ENCODE data around the gene KDF1. TPM values are rescaled to one million over a fixed set of nuclear protein-coding genes. Genes with fewer than 3 reads are reported as not detected.

The KDF1 gene
- total RNA-seq, 4 donors from 2014 or later = 21.9 to 51.1 (median 41.5) TPM

DNA sequence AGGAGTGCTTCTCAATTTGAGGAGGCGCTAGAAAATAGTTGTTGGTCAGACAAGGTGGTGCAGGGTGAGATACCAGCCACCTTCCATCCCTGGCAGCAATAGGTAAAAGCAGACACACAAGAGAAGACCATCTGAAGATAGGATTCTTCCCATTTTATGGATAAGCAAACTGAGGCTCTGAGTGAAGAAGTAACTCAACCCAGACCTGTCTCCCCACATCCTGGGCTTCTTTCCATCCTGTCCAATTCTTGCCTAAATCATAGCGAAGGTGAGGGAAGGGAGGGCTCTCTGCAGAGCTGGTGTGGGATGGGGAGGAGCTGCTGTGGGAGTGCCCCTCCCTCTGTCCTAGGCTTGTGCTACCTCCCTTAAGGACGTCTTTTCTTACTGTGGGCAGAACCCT is 11.3 kb upstream of the KDF1 start:
- no peak for DNase-seq (ENCODE audit: low spot score in 2 of 2)
- Histone ChIP-seq H3K4me1 (peaks cover 9% of the 10 kb centered on the region), H3K27me3 (peaks cover 4% of the 10 kb centered on the region), H3K9me3 (no peaks in the 10 kb centered on the region), H3K4me3 (no peak overlapping the region), H3K36me3 (no peaks in the 10 kb centered on the region), H3K27ac (no peak overlapping the region)
- TF ChIP-seq POLR2A (IDR thresholded peaks at IDR 0.05) (no peak), POLR2AphosphoS5 (IDR thresholded peaks at IDR 0.05) (no peak)
- 55% methylated on average over 3 of the region's 3 CpGs for WGBS

DNA sequence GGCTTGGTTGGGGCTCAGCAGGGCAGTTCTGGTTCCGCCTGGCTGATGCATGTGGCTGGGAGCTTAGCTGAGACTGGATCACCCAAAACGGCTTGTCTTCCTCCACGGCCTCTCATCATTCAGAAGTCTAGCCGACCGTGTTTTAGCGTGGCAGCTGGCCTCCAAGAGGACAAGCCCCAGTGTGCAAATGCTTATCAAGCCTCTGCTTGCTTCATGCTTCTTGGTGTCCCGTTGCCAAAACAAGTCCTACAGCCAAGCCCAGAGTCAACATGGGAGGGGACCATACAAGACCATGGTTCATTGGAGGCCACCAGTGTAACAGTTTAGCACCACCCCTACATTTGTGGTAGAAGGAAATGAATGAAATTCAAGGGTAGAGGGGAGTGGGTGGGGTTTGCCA is 10.5 kb upstream of the KDF1 start:
- WGBS = 46% methylated on average over 5 of the region's 7 CpGs
- no peaks in the 10 kb centered on the region for H3K36me3 ChIP-seq
- H3K27ac ChIP-seq = no peak overlapping the region
- H3K4me1 ChIP-seq = peaks cover 9% of the 10 kb centered on the region
- H3K9me3 ChIP-seq = no peaks in the 10 kb centered on the region
- TF ChIP-seq POLR2A (IDR thresholded peaks at IDR 0.05) (no peak), EP300 (IDR thresholded peaks at IDR 0.05) (no peak), POLR2AphosphoS5 (IDR thresholded peaks at IDR 0.05) (no peak)
- TF ChIP-seq, protein P1, sequence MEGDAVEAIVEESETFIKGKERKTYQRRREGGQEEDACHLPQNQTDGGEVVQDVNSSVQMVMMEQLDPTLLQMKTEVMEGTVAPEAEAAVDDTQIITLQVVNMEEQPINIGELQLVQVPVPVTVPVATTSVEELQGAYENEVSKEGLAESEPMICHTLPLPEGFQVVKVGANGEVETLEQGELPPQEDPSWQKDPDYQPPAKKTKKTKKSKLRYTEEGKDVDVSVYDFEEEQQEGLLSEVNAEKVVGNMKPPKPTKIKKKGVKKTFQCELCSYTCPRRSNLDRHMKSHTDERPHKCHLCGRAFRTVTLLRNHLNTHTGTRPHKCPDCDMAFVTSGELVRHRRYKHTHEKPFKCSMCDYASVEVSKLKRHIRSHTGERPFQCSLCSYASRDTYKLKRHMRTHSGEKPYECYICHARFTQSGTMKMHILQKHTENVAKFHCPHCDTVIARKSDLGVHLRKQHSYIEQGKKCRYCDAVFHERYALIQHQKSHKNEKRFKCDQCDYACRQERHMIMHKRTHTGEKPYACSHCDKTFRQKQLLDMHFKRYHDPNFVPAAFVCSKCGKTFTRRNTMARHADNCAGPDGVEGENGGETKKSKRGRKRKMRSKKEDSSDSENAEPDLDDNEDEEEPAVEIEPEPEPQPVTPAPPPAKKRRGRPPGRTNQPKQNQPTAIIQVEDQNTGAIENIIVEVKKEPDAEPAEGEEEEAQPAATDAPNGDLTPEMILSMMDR (IDR thresholded peaks at IDR 0.05) = no peak
- no peak overlapping the region for H3K4me3 ChIP-seq
- no peak for DNase-seq (ENCODE audit: low spot score in 2 of 2)
- H3K27me3 ChIP-seq = peaks cover 7% of the 10 kb centered on the region

DNA sequence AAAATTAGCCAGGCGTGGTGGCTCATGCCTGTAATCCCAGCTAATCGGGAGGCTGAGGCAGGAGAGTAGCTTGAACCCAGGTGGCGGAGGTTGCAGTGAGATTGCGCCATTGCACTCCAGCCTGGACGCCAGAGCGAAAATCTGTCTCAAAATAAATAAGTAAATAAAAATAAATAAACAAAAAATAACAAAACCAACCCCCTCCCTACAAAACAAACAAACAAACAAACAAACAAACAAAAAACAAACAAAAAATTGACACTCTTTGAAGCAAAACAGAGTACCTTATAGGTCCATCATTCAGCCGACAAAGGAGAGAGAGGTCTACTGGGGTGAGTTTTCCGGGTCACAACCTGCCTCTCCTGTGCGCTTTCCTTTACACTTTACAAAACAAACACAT is 5.4 kb upstream of the KDF1 start:
- 93% methylated on average over 9 of the region's 9 CpGs for WGBS
- Histone ChIP-seq H3K4me1 (peaks cover 15% of the 10 kb centered on the region), H3K27me3 (peaks cover 14% of the 10 kb centered on the region), H3K9me3 (no peaks in the 10 kb centered on the region), H3K27ac (no peak overlapping the region), H3K4me3 (no peak overlapping the region), H3K36me3 (no peaks in the 10 kb centered on the region)
- TF ChIP-seq, protein P1 (IDR thresholded peaks at IDR 0.05) = no peak
- TF ChIP-seq POLR2AphosphoS5 (IDR thresholded peaks at IDR 0.05) = no peak
- TF ChIP-seq EP300 (IDR thresholded peaks at IDR 0.05) = no peak
- no peak for TF ChIP-seq POLR2A (IDR thresholded peaks at IDR 0.05)
- DNase-seq (ENCODE audit: low spot score in 2 of 2) = no peak

DNA sequence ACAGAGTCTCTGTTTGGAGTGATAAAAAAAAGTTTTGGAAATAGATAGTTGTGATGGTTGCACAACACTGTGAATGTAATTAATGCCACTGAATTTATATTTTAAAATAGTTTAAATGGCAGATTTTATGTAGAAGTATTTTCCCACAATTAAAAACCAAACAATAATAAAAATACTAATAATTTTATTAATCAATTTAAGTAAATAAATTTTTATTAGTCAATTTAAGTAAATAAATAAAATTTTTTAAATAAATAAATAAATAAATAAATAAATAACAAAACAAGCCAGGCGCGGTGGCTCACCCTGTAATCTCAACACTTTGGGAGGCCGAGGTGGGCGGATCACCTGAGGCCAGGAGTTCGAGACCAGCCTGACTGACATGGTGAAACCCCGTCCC is 4.9 kb upstream of the KDF1 start:
- H3K36me3 ChIP-seq = no peaks in the 10 kb centered on the region
- DNase-seq (ENCODE audit: low spot score in 2 of 2) = no peak
- H3K27me3 ChIP-seq = peaks cover 18% of the 10 kb centered on the region
- H3K9me3 ChIP-seq = no peaks in the 10 kb centered on the region
- H3K27ac ChIP-seq = no peak overlapping the region
- no peak overlapping the region for H3K4me3 ChIP-seq
- TF ChIP-seq, protein P1 (IDR thresholded peaks at IDR 0.05) = no peak
- TF ChIP-seq POLR2A (IDR thresholded peaks at IDR 0.05) = no peak
- no peak for TF ChIP-seq POLR2AphosphoS5 (IDR thresholded peaks at IDR 0.05)
- no peak for TF ChIP-seq EP300 (IDR thresholded peaks at IDR 0.05)
- H3K4me1 ChIP-seq = peaks cover 19% of the 10 kb centered on the region
- 89% methylated on average over 6 of the region's 6 CpGs for WGBS

DNA sequence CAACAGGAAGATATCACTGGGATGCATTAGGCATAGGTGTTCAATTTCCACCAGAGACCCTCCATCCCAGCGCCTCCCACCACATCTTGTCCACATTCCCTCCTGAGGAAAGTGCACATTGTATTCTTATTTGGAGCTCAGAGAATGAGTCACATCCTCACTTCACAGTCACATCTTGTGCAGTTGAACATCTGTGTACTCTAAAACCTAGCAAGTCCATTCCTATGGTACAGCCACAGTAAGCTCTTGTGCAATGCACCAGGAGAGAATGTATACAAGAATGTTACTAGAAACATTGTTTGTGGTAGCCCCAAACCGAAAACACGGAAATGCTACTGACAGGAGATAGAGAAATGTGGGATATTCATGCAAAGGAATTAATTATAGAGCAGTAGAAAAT is 1.6 kb upstream of the KDF1 start:
- H3K9me3 ChIP-seq = no peaks in the 10 kb centered on the region
- WGBS = 43% methylated on average over 3 of the region's 3 CpGs
- no peak for DNase-seq (ENCODE audit: low spot score in 2 of 2)
- H3K27me3 ChIP-seq = peaks cover 48% of the 10 kb centered on the region
- no peaks in the 10 kb centered on the region for H3K36me3 ChIP-seq
- H3K4me1 ChIP-seq = peaks cover 29% of the 10 kb centered on the region
- TF ChIP-seq POLR2AphosphoS5 (IDR thresholded peaks at IDR 0.05) (no peak), POLR2A (IDR thresholded peaks at IDR 0.05) (no peak), EP300 (IDR thresholded peaks at IDR 0.05) (no peak)
- TF ChIP-seq, protein P1 (IDR thresholded peaks at IDR 0.05) = no peak
- H3K4me3 ChIP-seq = no peak overlapping the region
- no peak overlapping the region for H3K27ac ChIP-seq

DNA sequence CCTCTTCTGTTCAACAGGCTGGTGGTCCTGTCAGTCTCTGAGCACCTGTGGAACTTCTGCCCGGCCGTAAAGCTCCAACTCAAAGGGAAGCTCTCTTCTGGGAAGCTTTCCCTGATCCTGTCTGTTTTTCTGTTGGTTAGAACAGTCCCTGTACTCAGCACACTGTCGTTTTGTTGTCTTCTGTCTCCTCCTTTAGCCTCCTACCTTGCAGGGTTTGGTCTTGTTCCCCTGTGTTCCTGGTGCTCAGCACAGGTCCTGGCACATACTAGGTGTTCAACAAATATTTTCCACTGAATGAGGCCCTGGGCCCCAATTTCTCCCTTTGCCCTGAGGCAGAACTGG is 328 bp upstream of the KDF1 start:
- DNase-seq (ENCODE audit: low spot score in 2 of 2) = no peak
- peak overlapping the region; percentile 81 for H3K4me3 ChIP-seq
- 10% methylated on average over 3 of the region's 3 CpGs for WGBS
- TF ChIP-seq, protein P1 (IDR thresholded peaks at IDR 0.05) = no peak
- TF ChIP-seq POLR2AphosphoS5 (IDR thresholded peaks at IDR 0.05) = no peak
- no peak for TF ChIP-seq POLR2A (IDR thresholded peaks at IDR 0.05)
- no peak for TF ChIP-seq EP300 (IDR thresholded peaks at IDR 0.05)
- peak overlapping the region; percentile 84 for H3K27ac ChIP-seq
- no peaks in the 10 kb centered on the region for H3K36me3 ChIP-seq
- peaks cover 29% of the 10 kb centered on the region for H3K4me1 ChIP-seq
- peaks cover 45% of the 10 kb centered on the region for H3K27me3 ChIP-seq
- no peaks in the 10 kb centered on the region for H3K9me3 ChIP-seq

Data from suprapubic skin (tissue), 4 donors.